HG02798 (cell line): ENCODE results near the gene ZNF24.

Experiments
- ATAC-seq: cut with Tn5 transposase; IDR thresholded peaks from one replicate; pipeline ENCODE4 v1.9.1; 2021; ENCODE audit warnings: mild to moderate bottlenecking; ENCODE audit not compliant: unreplicated experiment, poor library complexity

The ZNF24 gene

DNA sequence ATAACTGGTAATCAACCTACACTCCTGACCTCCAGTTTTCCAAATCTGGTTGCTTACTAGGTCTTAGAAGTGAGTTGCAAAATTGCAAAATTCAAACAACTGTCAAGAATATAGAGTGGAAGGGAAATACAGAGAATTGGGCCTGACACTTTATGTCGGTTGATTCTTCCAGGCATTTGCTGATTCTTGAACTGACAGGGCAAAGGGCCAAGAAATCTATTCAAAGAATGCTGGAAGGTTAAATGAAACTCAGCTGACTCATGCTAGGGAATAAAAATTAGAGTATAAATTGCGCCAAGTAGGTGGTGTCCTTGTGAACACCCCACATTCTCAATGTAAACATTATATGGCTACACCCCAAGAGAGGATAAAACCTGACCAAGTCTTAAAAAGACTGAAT, 32.7 kb downstream of the ZNF24 start:
- ATAC-seq, result no peak

GRCh38 chr18:35306588-35307250, 37.5 kb downstream of the ZNF24 start:
- ATAC-seq, result no peak

DNA sequence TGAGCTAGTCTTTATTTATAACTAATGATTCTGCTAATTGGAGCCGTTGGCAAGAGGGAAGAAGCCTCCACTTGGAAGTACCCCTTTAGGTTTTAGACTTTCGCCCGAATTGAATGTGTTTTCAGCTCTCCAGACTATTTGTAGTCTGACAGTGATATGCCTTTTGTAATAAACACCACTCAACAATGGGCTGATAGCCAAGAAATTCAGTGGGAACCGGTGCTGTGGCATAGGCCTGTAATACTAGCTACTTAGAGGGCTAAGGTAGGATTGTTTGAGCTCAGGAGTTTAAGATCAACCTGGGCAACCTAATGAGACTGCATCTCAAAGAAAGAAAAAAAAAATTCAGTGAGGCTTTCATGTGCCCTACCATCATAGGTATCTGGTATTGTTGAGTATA, 40.6 kb downstream of the ZNF24 start:
- ATAC-seq, result no peak

GRCh38 chr18:35296060-35296459, 48.2 kb downstream of the ZNF24 start:
- no peak for ATAC-seq

- no peak for ATAC-seq
These were observed 53.1 kb downstream of the ZNF24 start for GRCh38 chr18:35291166-35291565.

- ATAC-seq, result peak; percentile 95
These were observed 54.0 kb downstream of the ZNF24 start, which contains the start of gene ZSCAN30 for GRCh38 chr18:35290094-35290735. Gene ZSCAN30 (minus strand): TSS chr18:35290229. CDS start chr18:35264352, 25,877 bp downstream.

DNA sequence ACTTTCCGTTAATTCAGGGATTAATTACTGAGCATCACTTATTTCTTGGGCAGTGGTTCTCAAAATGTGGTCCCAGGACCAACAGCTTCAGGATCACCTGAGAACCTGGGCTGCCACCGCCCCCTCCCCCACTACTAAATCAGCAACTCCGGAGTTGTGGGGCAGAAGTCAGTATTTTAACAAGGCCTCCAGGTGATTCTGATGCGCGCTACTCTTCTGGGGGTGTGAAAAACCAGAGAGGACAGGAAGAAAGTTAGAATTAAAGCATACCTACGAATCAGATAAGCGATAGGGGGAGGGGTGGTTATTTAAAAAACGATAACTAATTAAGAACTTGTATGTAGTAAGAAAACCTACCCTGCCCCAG, 54.5 kb downstream of the ZNF24 start:
- ATAC-seq, result peak; percentile 34

- ATAC-seq, result peak; percentile 7
These were observed 54.9 kb downstream of the ZNF24 start for GRCh38 chr18:35289293-35289692.

- ATAC-seq, result no peak
These were observed 59.4 kb downstream of the ZNF24 start for GRCh38 chr18:35284841-35285240.

DNA sequence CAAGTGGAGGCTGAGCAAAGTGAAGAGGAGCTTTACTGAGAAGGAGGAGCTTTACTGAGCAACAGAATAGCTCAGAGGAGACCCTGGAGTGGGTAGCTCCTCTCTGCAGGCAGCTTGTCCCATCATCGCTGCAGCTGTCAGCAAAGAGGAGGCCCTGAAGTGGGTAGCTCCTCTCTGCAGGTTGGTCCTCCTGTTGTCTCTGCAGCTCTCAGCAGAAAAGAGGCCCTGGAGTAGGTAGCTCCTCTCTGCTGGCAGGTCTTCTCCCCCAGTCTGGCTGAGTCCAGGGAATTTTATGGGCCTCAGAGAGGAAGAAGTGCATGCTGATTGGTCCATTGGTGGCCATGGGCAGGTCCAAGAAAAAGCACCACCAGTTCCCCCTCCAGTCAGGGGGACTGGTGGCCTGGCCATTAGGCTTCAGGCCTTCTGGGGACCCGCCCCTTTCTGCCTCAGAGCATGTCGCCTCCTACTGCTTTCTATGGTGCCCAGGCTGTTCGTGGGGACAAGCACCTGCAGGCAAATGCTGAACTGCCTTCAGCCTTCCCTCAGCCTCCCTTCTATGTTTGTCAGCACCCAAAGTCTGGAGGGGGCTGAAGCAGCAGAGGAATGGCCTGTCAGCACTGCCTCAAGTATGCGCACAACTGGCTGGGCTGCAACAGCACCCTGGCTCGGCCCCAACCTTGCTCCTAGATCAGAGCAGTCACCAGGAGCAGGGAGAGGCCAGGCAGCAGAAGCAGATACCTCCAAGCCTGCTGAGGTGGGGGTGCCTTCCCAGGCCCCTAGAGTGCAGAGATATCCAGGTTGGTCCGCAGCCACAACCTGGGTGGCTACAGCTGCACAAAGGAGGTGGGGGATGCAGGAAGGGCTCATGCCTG, 60.1 kb downstream of the ZNF24 start:
- no peak for ATAC-seq

GRCh38 chr18:35282353-35282752, 61.9 kb downstream of the ZNF24 start:
- no peak for ATAC-seq
